Fibroblast of lung (primary cell): ENCODE data around the gene TMEM132E. TPM values are rescaled to one million over a fixed set of nuclear protein-coding genes. Genes with fewer than 3 reads are reported as not detected.

Source experiments
- DNase-seq, 2 donors: peaks; one replicate each; pipeline versions ENCODE4 v3.0.0 to v3.0.0-alpha.2; 2010; ENCODE audit warnings: low read depth in 2 of 2
- H2AFZ ChIP-seq: 2 replicates; pipeline ENCODE4 v1.5.1; 2012; ENCODE audit warnings: low read length, control low read depth, inconsistent platforms
- H3K27ac ChIP-seq: 2 replicates; pipeline ENCODE4 v1.5.1; 2011; ENCODE audit warnings: low read length, control low read depth; ENCODE audit not compliant: insufficient read depth
- H3K27me3 ChIP-seq: 2 replicates; pipeline ENCODE4 v1.5.1; 2011; ENCODE audit warnings: mild to moderate bottlenecking, low read length; ENCODE audit not compliant: control insufficient read depth, insufficient read depth
- H3K36me3 ChIP-seq: 2 replicates; pipeline ENCODE4 v1.5.1; 2011; ENCODE audit warnings: low read length; ENCODE audit not compliant: control insufficient read depth, insufficient read depth
- H3K4me1 ChIP-seq: 2 replicates; pipeline ENCODE4 v1.5.1; 2011; ENCODE audit warnings: low read length; ENCODE audit not compliant: control insufficient read depth, insufficient read depth; ENCODE audit errors: extremely low read depth
- H3K4me2 ChIP-seq: 2 replicates; pipeline ENCODE4 v1.5.1; 2011; ENCODE audit warnings: low read length, control low read depth; ENCODE audit not compliant: insufficient read depth; ENCODE audit errors: extremely low read depth
- H3K4me3 ChIP-seq, 4 experiments: fragments of 200-600 bp in 1 of 4; sonication (generic) in 1 of 4; replicated peaks in 1 of 4; 2 replicates each; pipeline ENCODE4 v1.5.1; 2011 to 2016; ENCODE audit warnings: low read length in 4 of 4, low read depth in 3 of 4, mild to moderate bottlenecking in 3 of 4, control low read depth in 2 of 4, inconsistent platforms in 1 of 4, mixed read lengths in 1 of 4; ENCODE audit not compliant: insufficient read depth in 1 of 4; ENCODE audit errors: control extremely low read depth in 1 of 4
- H3K79me2 ChIP-seq: 2 replicates; pipeline ENCODE4 v1.5.1; 2012; ENCODE audit warnings: mild to moderate bottlenecking, low read length, inconsistent platforms; ENCODE audit not compliant: control insufficient read depth, insufficient read depth
- H3K9ac ChIP-seq: 2 replicates; pipeline ENCODE4 v1.5.1; 2011; ENCODE audit warnings: mild to moderate bottlenecking, low read length, control low read depth; ENCODE audit not compliant: insufficient read depth
- H3K9me3 ChIP-seq: 2 replicates; pipeline ENCODE4 v1.5.1; 2012; ENCODE audit warnings: low read depth, low read length; ENCODE audit not compliant: control insufficient read depth, insufficient read depth
- H4K20me1 ChIP-seq: 2 replicates; pipeline ENCODE4 v1.5.1; 2011; ENCODE audit warnings: low read length; ENCODE audit not compliant: control insufficient read depth, insufficient read depth; ENCODE audit errors: extremely low read depth
- EZH2 ChIP-seq: IDR thresholded peaks from 2 replicates; pipeline ENCODE4 v1.5.1; 2012; ENCODE audit warnings: low read length, control low read depth, mild to moderate bottlenecking; ENCODE audit errors: missing control alignments
- polyA plus RNA-seq, 2 donors: library from polyadenylated mRNA; depleted of rRNA in 1 of 2; stranded (reverse) in 1 of 2; unstranded in 1 of 2; fragments of >200 nt; gene quantifications; 2 replicates each; pipeline ENCODE4 v1.2.1, GENCODE V29; 2011 to 2012; ENCODE audit warnings: missing spikeins in 1 of 2
- total RNA-seq: library from RNA; depleted of rRNA; stranded (reverse); fragments of >200 nt; gene quantifications from 2 replicates; pipeline ENCODE4 v1.2.1, GENCODE V29; 2014
- TF ChIP-seq, protein P1 (sequence below), 2 donors: IDR thresholded peaks in 1 of 2; conservative IDR thresholded peaks in 1 of 2; 1 replicate in 1 of 2; 2 replicates in 1 of 2; pipeline ENCODE4 v1.5.1; 2011 to 2012; ENCODE audit warnings: low read length in 2 of 2, control low read depth in 1 of 2, inconsistent platforms in 1 of 2, low read depth in 1 of 2, mild to moderate bottlenecking in 1 of 2

Gene TMEM132E
- total and polyA plus RNA-seq, 2 donors (not counting 1 experiment from before 2014, with no cell fraction given): not detected

DNA sequence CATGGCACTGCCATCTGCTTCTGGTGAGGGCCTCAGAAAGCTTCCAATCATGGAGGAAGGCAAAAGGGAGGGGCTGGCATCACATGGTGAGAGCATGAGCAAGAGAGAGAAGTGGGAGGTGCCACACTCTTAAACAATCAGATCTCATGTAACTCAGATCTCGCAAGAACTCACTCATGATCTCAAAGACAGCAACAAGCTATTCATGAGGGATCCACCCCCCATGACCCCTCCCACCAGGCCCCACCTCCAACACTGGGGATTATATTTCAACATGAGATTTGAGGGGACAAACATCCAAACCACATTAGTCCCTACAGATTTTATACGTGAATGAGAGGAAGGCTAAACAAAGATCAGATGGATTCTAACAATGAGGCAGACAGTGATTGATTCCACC is 8.9 kb upstream of the TMEM132E start:
- TF ChIP-seq EZH2: no peak
- TF ChIP-seq, protein P1, sequence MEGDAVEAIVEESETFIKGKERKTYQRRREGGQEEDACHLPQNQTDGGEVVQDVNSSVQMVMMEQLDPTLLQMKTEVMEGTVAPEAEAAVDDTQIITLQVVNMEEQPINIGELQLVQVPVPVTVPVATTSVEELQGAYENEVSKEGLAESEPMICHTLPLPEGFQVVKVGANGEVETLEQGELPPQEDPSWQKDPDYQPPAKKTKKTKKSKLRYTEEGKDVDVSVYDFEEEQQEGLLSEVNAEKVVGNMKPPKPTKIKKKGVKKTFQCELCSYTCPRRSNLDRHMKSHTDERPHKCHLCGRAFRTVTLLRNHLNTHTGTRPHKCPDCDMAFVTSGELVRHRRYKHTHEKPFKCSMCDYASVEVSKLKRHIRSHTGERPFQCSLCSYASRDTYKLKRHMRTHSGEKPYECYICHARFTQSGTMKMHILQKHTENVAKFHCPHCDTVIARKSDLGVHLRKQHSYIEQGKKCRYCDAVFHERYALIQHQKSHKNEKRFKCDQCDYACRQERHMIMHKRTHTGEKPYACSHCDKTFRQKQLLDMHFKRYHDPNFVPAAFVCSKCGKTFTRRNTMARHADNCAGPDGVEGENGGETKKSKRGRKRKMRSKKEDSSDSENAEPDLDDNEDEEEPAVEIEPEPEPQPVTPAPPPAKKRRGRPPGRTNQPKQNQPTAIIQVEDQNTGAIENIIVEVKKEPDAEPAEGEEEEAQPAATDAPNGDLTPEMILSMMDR (conservative IDR thresholded peaks at IDR 0.05 in 1 of 2, IDR thresholded peaks at IDR 0.05 in 1 of 2; ENCODE audit: low read depth in 1 of 2, low read length in 2 of 2): no peak
- H3K27me3 ChIP-seq: no peaks in the 10 kb centered on the region
- DNase-seq: no peak
- H3K79me2 ChIP-seq: no peaks in the 10 kb centered on the region
- H3K4me3 ChIP-seq: no peak overlapping the region
- H3K36me3 ChIP-seq: no peaks in the 10 kb centered on the region
- no peaks in the 10 kb centered on the region for H3K4me1 ChIP-seq
- H3K27ac ChIP-seq: no peak overlapping the region
- H3K4me2 ChIP-seq: no peak overlapping the region
- H3K9me3 ChIP-seq: no peaks in the 10 kb centered on the region
- no peaks in the 10 kb centered on the region for H4K20me1 ChIP-seq
- no peak overlapping the region for H2AFZ ChIP-seq
- H3K9ac ChIP-seq: no peak overlapping the region

GRCh38 chr17:34571428-34572130 is 7.8 kb upstream of the TMEM132E start:
- H3K9me3 ChIP-seq: no peaks in the 10 kb centered on the region
- no peak overlapping the region for H3K9ac ChIP-seq
- no peaks in the 10 kb centered on the region for H3K79me2 ChIP-seq
- no peak for DNase-seq
- no peak overlapping the region for H3K4me3 ChIP-seq
- H3K36me3 ChIP-seq: no peaks in the 10 kb centered on the region
- no peak overlapping the region for H2AFZ ChIP-seq
- H3K4me2 ChIP-seq: no peak overlapping the region
- H3K4me1 ChIP-seq: no peaks in the 10 kb centered on the region
- H3K27me3 ChIP-seq: no peaks in the 10 kb centered on the region
- H4K20me1 ChIP-seq: no peaks in the 10 kb centered on the region
- no peak overlapping the region for H3K27ac ChIP-seq
- TF ChIP-seq EZH2: no peak
- TF ChIP-seq, protein P1 (conservative IDR thresholded peaks at IDR 0.05 in 1 of 2, IDR thresholded peaks at IDR 0.05 in 1 of 2; ENCODE audit: low read depth in 1 of 2, low read length in 2 of 2): no peak

DNA sequence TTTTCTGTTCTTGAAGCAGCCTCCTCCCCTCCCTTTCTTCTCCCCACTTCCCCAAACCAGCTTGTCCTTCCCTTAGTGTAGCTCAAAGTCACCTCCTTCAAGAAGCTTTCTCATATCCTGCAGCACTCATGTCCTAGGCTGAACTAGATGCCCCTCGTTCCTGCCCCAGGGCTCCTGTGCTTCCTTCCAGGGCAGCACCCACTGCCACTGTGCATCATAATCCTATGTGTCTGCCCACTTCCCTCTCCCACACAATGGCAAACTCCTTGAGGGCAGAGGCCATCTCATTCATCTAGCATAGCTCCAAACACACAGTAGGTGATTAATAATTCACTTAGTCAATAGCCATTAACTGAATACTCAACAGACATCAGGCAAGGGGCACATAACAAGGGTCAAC is 6.9 kb upstream of the TMEM132E start:
- DNase-seq: no peak
- Histone ChIP-seq H3K4me3 (no peak overlapping the region), H3K4me2 (no peak overlapping the region), H3K79me2 (no peaks in the 10 kb centered on the region), H2AFZ (no peak overlapping the region), H3K36me3 (no peaks in the 10 kb centered on the region), H3K9me3 (no peaks in the 10 kb centered on the region), H3K9ac (no peak overlapping the region), H3K27ac (no peak overlapping the region), H4K20me1 (no peaks in the 10 kb centered on the region), H3K27me3 (no peaks in the 10 kb centered on the region), H3K4me1 (no peaks in the 10 kb centered on the region)
- TF ChIP-seq, protein P1 (conservative IDR thresholded peaks at IDR 0.05 in 1 of 2, IDR thresholded peaks at IDR 0.05 in 1 of 2; ENCODE audit: low read depth in 1 of 2, low read length in 2 of 2): no peak
- no peak for TF ChIP-seq EZH2
